PC-3 (cell line): ENCODE results near the gene MPV17. TPM values are rescaled to one million over a fixed set of nuclear protein-coding genes. Genes with fewer than 3 reads are reported as not detected.
"Not testable (repeated sequence)": the region's sequence is repeated elsewhere in the genome, so short reads cannot be mapped to it uniquely, and the experiment has no call there.

ENCODE experiments used
- ATAC-seq: fragments of 200-7000 bp; cut with Tn5 transposase; 2 replicates; pipeline ENCODE4 v1.9.1; 2020; ENCODE audit warnings: mild to moderate bottlenecking, moderate library complexity
- BruUV-seq: library from RNA; stranded (reverse); fragments of 400-500 nt; replicated peaks from 2 replicates; lab custom pipeline; 2021; lab: Mats Ljungman, UMichigan
- CTCF ChIA-PET: fragments of 300-600 bp; sonication (Branson Sonifier 250); formaldehyde crosslinking; loops from one replicate; lab custom pipeline; 2022; ENCODE audit warnings: antibody characterized with exemption; lab: Charles Lee
- POLR2A ChIA-PET: fragments of 300-600 bp; sonication (Branson Sonifier 250); formaldehyde crosslinking; loops from one replicate; lab custom pipeline; 2022; ENCODE audit warnings: antibody characterized with exemption; ENCODE audit not compliant: unreplicated experiment; lab: Charles Lee
- DNase-seq: peaks from one replicate; pipeline ENCODE4 v3.0.0-alpha.2; 2015
- H2AFZ ChIP-seq: fragments of 300-600 bp; sonication (generic); 2 replicates; pipeline ENCODE4 v1.6.0; 2016; ENCODE audit warnings: antibody characterized with exemption, low read length
- H3F3A ChIP-seq: fragments of 300-600 bp; sonication (generic); one replicate; pipeline ENCODE4 v1.6.0; 2017; ENCODE audit warnings: antibody characterized with exemption, low read length, control low read depth, mild to moderate bottlenecking; ENCODE audit not compliant: unreplicated experiment
- H3K27ac ChIP-seq: fragments of 300-600 bp; sonication (generic); 2 replicates; pipeline ENCODE4 v1.5.1; 2016; ENCODE audit warnings: mild to moderate bottlenecking, low read length
- H3K27me3 ChIP-seq: fragments of 300-600 bp; sonication (generic); 2 replicates; pipeline ENCODE4 v1.6.1; 2016; ENCODE audit warnings: low read length, mixed read lengths
- H3K36me3 ChIP-seq: fragments of 300-600 bp; sonication (generic); 2 replicates; pipeline ENCODE4 v1.6.1; 2016; ENCODE audit warnings: low read depth, mixed run types, low read length, mixed read lengths
- H3K4me1 ChIP-seq: fragments of 300-600 bp; sonication (generic); 2 replicates; pipeline ENCODE4 v1.5.1; 2016; ENCODE audit warnings: low read length; ENCODE audit not compliant: insufficient read depth
- H3K4me2 ChIP-seq: fragments of 300-600 bp; sonication (generic); 2 replicates; pipeline ENCODE4 v1.6.0; 2016; ENCODE audit warnings: low read length
- H3K4me3 ChIP-seq: fragments of 300-600 bp; sonication (generic); 2 replicates; pipeline ENCODE4 v1.5.1; 2016; ENCODE audit warnings: mild to moderate bottlenecking, low read length, mixed read lengths
- H3K79me2 ChIP-seq: fragments of 300-600 bp; sonication (generic); 2 replicates; pipeline ENCODE4 v1.6.1; 2017; ENCODE audit warnings: low read length, mixed read lengths
- H3K9ac ChIP-seq: fragments of 300-600 bp; sonication (generic); 2 replicates; pipeline ENCODE4 v1.6.0; 2016; ENCODE audit warnings: mild to moderate bottlenecking, low read length
- H3K9me2 ChIP-seq: fragments of 300-600 bp; sonication (generic); replicated peaks from 2 replicates; pipeline ENCODE4 v1.6.1; 2016; ENCODE audit warnings: mixed run types, low read length, mixed read lengths
- H3K9me3 ChIP-seq: fragments of 300-600 bp; sonication (generic); 2 replicates; pipeline ENCODE4 v1.6.1; 2016; ENCODE audit warnings: low read length, mixed read lengths
- H4K20me1 ChIP-seq: fragments of 300-600 bp; sonication (generic); 2 replicates; pipeline ENCODE4 v1.6.1; 2016; ENCODE audit warnings: low read length, mixed read lengths
- CTCF ChIP-seq: fragments of 300-600 bp; sonication (generic); conservative IDR thresholded peaks from 2 replicates; pipeline ENCODE4 v1.5.1; 2017; ENCODE audit warnings: antibody characterized with exemption, low read depth, mild to moderate bottlenecking, low read length
- EZH2 ChIP-seq: fragments of 300-600 bp; sonication (generic); IDR thresholded peaks from one replicate; pipeline ENCODE4 v1.6.1; 2017; ENCODE audit warnings: antibody characterized with exemption, mild to moderate bottlenecking, low read length; ENCODE audit not compliant: unreplicated experiment
- EZH2phosphoT487 ChIP-seq: fragments of 300-600 bp; sonication (generic); IDR thresholded peaks from 2 replicates; pipeline ENCODE4 v1.6.1; 2018; ENCODE audit warnings: mild to moderate bottlenecking, antibody characterized with exemption, low read length, borderline replicate concordance
- intact Hi-C: fragments of 100-400 bp; cut with micrococcal nuclease; formaldehyde crosslinking; loops from 2 replicates; pipeline ENCODE4 v1.9.0; 2023
- total RNA-seq: library from RNA; depleted of rRNA; stranded (reverse); fragments of >200 nt; gene quantifications from 2 replicates; pipeline ENCODE4 v1.2.3, GENCODE V29; 2014

The MPV17 gene
- total RNA-seq, 1 experiment from 2014 or later: 59.2 TPM

GRCh38 chr2:27353762-27354596 is 31.1 kb upstream of the MPV17 start:
- H3K27ac ChIP-seq: peak overlapping the region; percentile 36; the same call in 1 of the 2 replicates
- peaks cover 92% of the 10 kb centered on the region for H3K79me2 ChIP-seq
- no peaks in the 10 kb centered on the region for H3K9me2 ChIP-seq
- TF ChIP-seq EZH2: no peak
- no peak for TF ChIP-seq CTCF
- DNase-seq (peak; percentile 35), ATAC-seq (no peak)
- H3K9ac ChIP-seq: no peak overlapping the region
- H3F3A ChIP-seq: no peaks in the 10 kb centered on the region
- peaks cover 28% of the 10 kb centered on the region for H3K4me1 ChIP-seq
- peak overlapping the region; percentile 91 for H3K4me2 ChIP-seq
- POLR2A ChIA-PET: interaction anchor here (0.6 to 0.7 kb wide), 2 partner anchors 27 to 536 kb away, joined by 4 to 12 read pairs; partner anchors contain the start of genes BABAM2, RBKS and ZNF513
- CTCF ChIA-PET: interaction anchor here (0.7 kb wide), 1 partner anchor 330 kb away, joined by 3 read pairs; no protein-coding TSS in a partner anchor
- H2AFZ ChIP-seq: no peak overlapping the region
- peaks cover 13% of the 10 kb centered on the region for H4K20me1 ChIP-seq
- BruUV-seq: no TSS peak
- no peaks in the 10 kb centered on the region for H3K9me3 ChIP-seq
- no peaks in the 10 kb centered on the region for H3K36me3 ChIP-seq
- peak overlapping the region; percentile 77; the same call in 1 of the 2 replicates for H3K4me3 ChIP-seq
- intact Hi-C loops: no loop called here
- no peaks in the 10 kb centered on the region for H3K27me3 ChIP-seq

GRCh38 chr2:27353386-27353761 is 30.5 kb upstream of the MPV17 start:
- H3K27ac ChIP-seq, H3K9me3 ChIP-seq, H3K36me3 ChIP-seq, H3K27me3 ChIP-seq, CTCF ChIA-PET, intact Hi-C loops, H3F3A ChIP-seq, DNase-seq, H2AFZ ChIP-seq, H3K4me3 ChIP-seq, POLR2A ChIA-PET, ATAC-seq, H3K9me2 ChIP-seq, BruUV-seq, H3K9ac ChIP-seq: not testable (repeated sequence)
- Histone ChIP-seq H3K4me2 (peak overlapping the region; percentile 91; the same call in 1 of the 2 replicates), H3K4me1 (peaks cover 28% of the 10 kb centered on the region), H3K79me2 (peaks cover 91% of the 10 kb centered on the region), H4K20me1 (peaks cover 13% of the 10 kb centered on the region)

- TF ChIP-seq CTCF (no peak), EZH2 (no peak), EZH2phosphoT487 (no peak)
- intact Hi-C loops: no loop called here
- no peak for DNase-seq
- Histone ChIP-seq H3K9ac (no peak overlapping the region), H2AFZ (no peak overlapping the region), H3K27me3 (no peaks in the 10 kb centered on the region), H3K4me2 (no peak overlapping the region), H3K36me3 (peaks cover 2% of the 10 kb centered on the region; the same call in 1 of the 2 replicates), H3K4me3 (no peak overlapping the region), H3F3A (no peaks in the 10 kb centered on the region), H4K20me1 (peaks cover 16% of the 10 kb centered on the region), H3K27ac (no peak overlapping the region), H3K9me2 (no peaks in the 10 kb centered on the region), H3K79me2 (peaks cover 91% of the 10 kb centered on the region), H3K4me1 (peaks cover 20% of the 10 kb centered on the region), H3K9me3 (no peaks in the 10 kb centered on the region)
- CTCF ChIA-PET: no interaction called here
- ATAC-seq: no peak
- no TSS peak for BruUV-seq
- POLR2A ChIA-PET: no interaction called here
Observed at GRCh38 chr2:27351802-27352598, 29.1 kb upstream of the MPV17 start.
